ENCODE data around the gene DFFA. TPM values are rescaled to one million over a fixed set of nuclear protein-coding genes. Genes with fewer than 3 reads are reported as not detected.

Gene DFFA
- total RNA-seq (10 to 100 TPM; 10.6 to 20.0 TPM), polyA plus RNA-seq (10 to 100 TPM; 11.5 to 17.1 TPM)

- no peaks in the 10 kb centered on the region for H3K27me3 ChIP-seq (ENCODE audit: control insufficient read depth in 4 of 4, insufficient read depth in 4 of 4, low read length in 3 of 4)
- H3K4me1 ChIP-seq (ENCODE audit: control insufficient read depth in 4 of 4, insufficient read depth in 4 of 4, low read length in 3 of 4), result peaks cover 3 to 41% (median 31%) of the 10 kb centered on the region in 4 donors
- peak within 1 kb of the TSS; percentile 20 to 65 for H3K9ac ChIP-seq (ENCODE audit: low read depth in 1 of 2, low read length in 2 of 2)
- peak; percentile 91 for DNase-seq (ENCODE audit: low spot score)
- H3K4me3 ChIP-seq (ENCODE audit: low read depth in 1 of 3, low read length in 3 of 3), result peak within 1 kb of the TSS; percentile 74 to 90 (median 75)
- H3K27ac ChIP-seq (ENCODE audit: low read depth in 1 of 2, low read length in 2 of 2), result peak within 1 kb of the TSS; percentile 34 to 56
- 1% methylated on average over 59 of the region's 59 CpGs for WGBS
- H3K36me3 ChIP-seq (ENCODE audit: control insufficient read depth in 4 of 4, insufficient read depth in 3 of 4, low read depth in 1 of 4, low read length in 3 of 4), result peaks cover 0 to 8% (median 3%) of the 10 kb centered on the region in 4 donors
- TF ChIP-seq REST (IDR thresholded peaks at IDR 0.05) (peak; percentile 33), HNF4A (conservative IDR thresholded peaks at IDR 0.05) (peak; percentile 35 to 41), TAF1 (conservative IDR thresholded peaks at IDR 0.05) (no peak), CTCF (IDR thresholded peaks at IDR 0.05; ENCODE audit: low read depth, low read length, missing input control) (no peak), FOXA2 (IDR thresholded peaks at IDR 0.05) (no peak), FOXA1 (IDR thresholded peaks at IDR 0.05) (no peak), SP1 (IDR thresholded peaks at IDR 0.05) (no peak), ATF3 (IDR thresholded peaks at IDR 0.05) (no peak), RAD21 (IDR thresholded peaks at IDR 0.05) (peak in 1 of 2 donors; percentile 16), JUND (IDR thresholded peaks at IDR 0.05) (no peak), MAX (IDR thresholded peaks at IDR 0.05) (peak; percentile 98), GABPA (IDR thresholded peaks at IDR 0.05 in 1 of 2, conservative IDR thresholded peaks at IDR 0.05 in 1 of 2) (peak in 1 of 2 donors; percentile 78), NR2F2 (IDR thresholded peaks at IDR 0.05) (no peak), YY1 (IDR thresholded peaks at IDR 0.05) (peak; percentile 87), ZBTB33 (IDR thresholded peaks at IDR 0.05) (peak; percentile 98), EGR1 (IDR thresholded peaks at IDR 0.05; ENCODE audit: low read depth in 2 of 2) (no peak), HNF4G (IDR thresholded peaks at IDR 0.05) (no peak), RXRA (IDR thresholded peaks at IDR 0.05) (peak; percentile 27 to 44)
- H3K9me3 ChIP-seq (ENCODE audit: control insufficient read depth in 4 of 4, low read length in 3 of 4), result no peaks in the 10 kb centered on the region
Measured at GRCh38 chr1:10472220-10473144, at the start of gene DFFA. TSS of gene DFFA (minus strand) at chr1:10472529. CDS start at chr1:10472458, 71 bp downstream.
